LNCAP (cell line): Measurements from ENCODE around the gene MYO16.

Source experiments
- CTCF ChIP-seq: fragments of 450-650 bp; IDR thresholded peaks from 2 replicates; pipeline ENCODE4 v1.5.1; 2017; ENCODE audit warnings: mild to moderate bottlenecking

MYO16 gene

GRCh38 chr13:109159650-109160309 is 530.4 kb downstream of the MYO16 start:
- no peak for TF ChIP-seq CTCF

DNA sequence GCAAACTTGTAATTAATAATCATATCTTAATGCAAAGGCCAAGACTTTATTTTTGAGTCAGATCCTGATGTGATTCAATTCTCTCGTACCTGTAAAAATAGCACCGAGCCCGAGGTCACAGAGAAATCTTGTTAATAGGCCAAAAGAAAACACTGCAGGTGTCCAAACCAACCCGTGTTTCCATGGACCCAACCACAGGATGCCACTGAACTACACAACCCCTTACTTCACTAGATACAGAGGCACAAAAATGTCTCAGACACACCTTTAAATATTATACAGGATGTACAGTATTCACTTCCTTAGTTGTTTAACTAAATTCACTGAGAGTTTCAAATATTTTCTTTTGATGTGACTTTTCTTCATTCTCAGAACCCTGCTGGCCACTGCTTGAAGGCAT is 530.9 kb downstream of the MYO16 start:
- no peak for TF ChIP-seq CTCF

DNA sequence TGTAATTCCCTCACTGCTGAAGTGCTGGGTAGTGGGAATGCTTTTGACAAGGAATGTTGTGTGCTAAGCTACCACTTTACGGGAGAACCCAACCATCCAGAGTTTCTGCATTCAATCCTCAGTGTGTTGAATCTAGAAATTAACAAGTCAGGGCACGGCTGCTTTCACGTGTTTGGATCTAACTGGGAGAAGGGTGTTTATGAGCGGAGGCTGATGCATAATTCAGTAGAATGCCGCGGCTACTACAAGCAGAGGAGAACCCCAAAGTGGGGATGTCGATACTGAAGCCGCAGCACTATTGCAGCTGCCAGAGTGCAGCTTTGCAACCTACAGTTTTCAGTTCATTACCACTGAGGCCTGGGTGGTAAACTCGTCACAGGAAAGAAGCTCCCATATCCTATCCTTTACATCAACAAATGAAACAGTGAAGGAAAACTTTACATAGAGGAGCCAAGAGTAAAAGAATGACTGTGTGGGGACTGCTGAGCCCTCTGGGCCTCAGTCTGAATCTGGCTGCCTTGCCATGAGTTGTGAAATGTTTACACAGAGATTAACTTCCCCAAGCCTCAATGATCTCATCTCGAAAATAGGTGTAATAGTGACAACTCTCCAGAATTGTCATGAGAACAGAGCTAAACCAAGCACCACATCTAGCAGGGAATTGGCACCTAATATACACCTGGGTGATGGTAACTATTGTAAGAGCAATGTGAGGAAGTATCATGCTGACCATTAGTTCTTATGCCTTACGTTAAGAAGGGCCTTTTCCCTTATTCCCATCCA is 531.7 kb downstream of the MYO16 start:
- TF ChIP-seq CTCF: no peak

DNA sequence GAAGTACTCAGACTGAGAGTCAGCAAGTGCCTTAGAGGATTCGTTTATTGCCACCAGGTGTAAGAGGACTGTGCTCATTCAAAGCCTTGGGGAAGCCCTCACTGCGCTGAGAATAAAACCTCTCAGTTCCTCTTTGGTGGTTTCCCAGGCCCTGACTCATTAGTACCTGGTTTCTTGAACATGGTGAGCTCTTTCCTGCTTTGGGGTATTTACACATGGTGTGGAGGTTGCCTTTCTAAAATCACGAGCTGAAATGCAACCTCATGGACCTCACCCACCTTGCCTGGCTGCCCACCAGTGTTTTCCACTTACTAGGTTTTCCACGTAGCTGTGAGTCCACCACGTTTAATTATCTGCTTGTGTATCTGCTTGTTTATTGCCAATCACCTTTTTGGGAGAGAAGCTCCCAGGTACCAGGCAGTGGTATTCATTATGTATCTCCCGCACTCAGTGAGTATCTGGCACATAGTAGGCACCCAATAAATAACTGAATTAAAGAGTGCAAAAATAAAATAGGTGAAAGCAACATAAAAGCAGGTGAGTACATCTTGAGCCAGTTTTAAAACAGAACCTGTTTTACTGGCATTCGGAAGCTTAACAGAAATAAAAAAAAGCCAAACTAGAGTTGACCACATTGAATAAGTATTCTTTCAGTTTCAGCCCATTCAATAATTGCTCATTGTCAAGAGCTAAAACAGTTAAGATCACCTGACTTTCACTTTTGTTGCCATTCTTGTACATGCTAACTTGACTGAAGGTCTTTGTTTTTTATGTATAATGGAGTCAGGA is 533.0 kb downstream of the MYO16 start:
- TF ChIP-seq CTCF: no peak

GRCh38 chr13:109163037-109163379 is 533.6 kb downstream of the MYO16 start:
- TF ChIP-seq CTCF: no peak

- TF ChIP-seq CTCF: no peak
Observed at GRCh38 chr13:109165417-109165904, 536.0 kb downstream of the MYO16 start.

GRCh38 chr13:109166804-109167203 is 537.4 kb downstream of the MYO16 start:
- TF ChIP-seq CTCF: no peak
